K562 (cell line): Measurements from ENCODE around the gene ERC2. TPM values are rescaled to one million over a fixed set of nuclear protein-coding genes. Genes with fewer than 3 reads are reported as not detected.

Experiments used
- ATAC-seq: fragments of 200-7000 bp; cut with Tn5 transposase; 3 replicates; pipeline ENCODE4 v1.9.1; 2020; ENCODE audit warnings: moderate library complexity
- BruUV-seq: library from RNA; stranded (reverse); fragments of 400-500 nt; replicated peaks from 2 replicates; lab custom pipeline; 2021; lab: Mats Ljungman, UMichigan
- CTCF ChIA-PET: fragments of 300-600 bp; formaldehyde crosslinking; extraction: SDS; loops from one replicate; lab custom pipeline; 2021; ENCODE audit warnings: low intra/inter-chr PET ratio; lab: Yijun Ruan, JAX
- POLR2A ChIA-PET: fragments of 300-600, 350-650 bp; sonication (Branson Sonifier 250); formaldehyde crosslinking; extraction: SDS; loops from one replicate; lab custom pipeline; 2021; ENCODE audit warnings: antibody characterized with exemption, inconsistent platforms; lab: Yijun Ruan, JAX
- DNase-seq, 4 experiments: peaks; one replicate each; pipeline versions ENCODE4 v3.0.0 to v3.0.0-alpha.2; 2011 to 2018; ENCODE audit warnings: low spot score in 3 of 4, mixed read lengths in 3 of 4; ENCODE audit errors: extremely low read depth in 1 of 4
- FAIRE-seq: peaks from 2 replicates; lab custom pipeline; 2011; peaks lifted over from hg19 to GRCh38; lab: Jason Lieb, UNC
- H2AFZ ChIP-seq: 2 replicates; pipeline ENCODE4 v1.6.0; 2011; ENCODE audit warnings: low read depth, low read length, control low read depth, inconsistent platforms
- H3K27ac ChIP-seq: fragments of 200-600 bp; 3 replicates; pipeline ENCODE4 v1.8.0; 2011; ENCODE audit warnings: low read depth, mild to moderate bottlenecking, control low read depth, inconsistent platforms, low read length, moderate library complexity, mixed read lengths; ENCODE audit errors: extremely low read depth
- H3K27me3 ChIP-seq, 2 experiments: fragments of 300-600 bp in 1 of 2; 2 replicates in 1 of 2; 3 replicates in 1 of 2; pipeline versions ENCODE4 v1.6.0 to v1.8.0; 2011; ENCODE audit warnings: inconsistent platforms in 2 of 2, low read length in 2 of 2, mild to moderate bottlenecking in 1 of 2, mixed read lengths in 1 of 2, moderate library complexity in 1 of 2; ENCODE audit not compliant: control insufficient read depth in 2 of 2, insufficient read depth in 2 of 2
- H3K36me3 ChIP-seq: fragments of 300-600 bp; 3 replicates; pipeline ENCODE4 v1.8.0; 2011; ENCODE audit warnings: mild to moderate bottlenecking, low read length, inconsistent platforms; ENCODE audit not compliant: control insufficient read depth, insufficient read depth
- H3K4me1 ChIP-seq, 2 experiments: fragments of 200-600 bp in 1 of 2; replicated peaks in 1 of 2; 2 replicates in 1 of 2; 3 replicates in 1 of 2; pipeline versions ENCODE4 v1.5.1 to v1.8.0; 2011; ENCODE audit warnings: inconsistent platforms in 2 of 2, low read length in 2 of 2, mild to moderate bottlenecking in 1 of 2, mixed read lengths in 1 of 2, moderate library complexity in 1 of 2; ENCODE audit not compliant: control insufficient read depth in 2 of 2, insufficient read depth in 2 of 2
- H3K4me2 ChIP-seq: 2 replicates; pipeline ENCODE4 v1.6.1; 2011; ENCODE audit warnings: low read length, control low read depth, inconsistent platforms, mixed read lengths; ENCODE audit not compliant: insufficient read depth
- H3K4me3 ChIP-seq: fragments of 200-600 bp; sonication (generic), shearing (Covaris generic); 2 replicates; pipeline ENCODE4 v1.5.1; 2016; ENCODE audit warnings: control low read depth, inconsistent platforms
- H3K79me2 ChIP-seq: fragments of 200-600 bp; 3 replicates; pipeline ENCODE4 v1.8.0; 2011; ENCODE audit warnings: low read length, inconsistent platforms; ENCODE audit not compliant: control insufficient read depth, insufficient read depth
- H3K9ac ChIP-seq, 2 experiments: 2 replicates each; pipeline versions ENCODE4 v1.6.0 to v1.6.1; 2011; ENCODE audit warnings: low read depth in 2 of 2, low read length in 2 of 2, control low read depth in 1 of 2, inconsistent platforms in 1 of 2, mild to moderate bottlenecking in 1 of 2, mixed read lengths in 1 of 2; ENCODE audit not compliant: insufficient read depth in 1 of 2
- H3K9me1 ChIP-seq: one replicate; pipeline ENCODE4 v1.6.0; 2011; ENCODE audit warnings: inconsistent platforms, mild to moderate bottlenecking, low read length, moderate library complexity; ENCODE audit not compliant: control insufficient read depth, insufficient read depth
- H3K9me3 ChIP-seq: replicated peaks from 2 replicates; pipeline ENCODE4 v1.5.1; 2011; ENCODE audit warnings: low read depth, low read length, inconsistent platforms; ENCODE audit not compliant: control insufficient read depth, insufficient read depth
- H4K20me1 ChIP-seq: replicated peaks from 2 replicates; pipeline ENCODE4 v1.6.1; 2011; ENCODE audit warnings: low read length, inconsistent platforms, mixed read lengths; ENCODE audit not compliant: control insufficient read depth, insufficient read depth
- HNRNPH1 ChIP-seq: fragments of 200-400 bp; formaldehyde crosslinking; optimal IDR thresholded peaks from 2 replicates; pipeline ENCODE3; 2017; ENCODE audit warnings: low read depth, mild to moderate bottlenecking, low read length, moderate library complexity
- MTA1 ChIP-seq: fragments of 450-650 bp; IDR thresholded peaks from 2 replicates; pipeline ENCODE4 v1.6.1; 2017; ENCODE audit warnings: borderline replicate concordance
- ZNF586 ChIP-seq: fragments of 450-650 bp; formaldehyde crosslinking; conservative IDR thresholded peaks from 2 replicates; pipeline ENCODE4 v1.4.0; 2020; ENCODE audit warnings: mild to moderate bottlenecking, moderate library complexity
- WGBS: fragments of 100-300 bp; shearing (Covaris generic); methylation state at CpG from one replicate; pipeline ENCODE4 v1.1.6; 2016; ENCODE audit warnings: low coverage, mixed read lengths; ENCODE audit not compliant: insufficient coverage; ENCODE audit errors: missing lambda C conversion rate; 5-methylcytosine and 5-hydroxymethylcytosine counted together
- in situ Hi-C: fragments of 300-500 bp; cut with MboI; formaldehyde crosslinking; loops from 4 replicates; pipeline ENCODE4 v1.15.0; 2018; ENCODE audit warnings: inconsistent platforms, mixed read lengths
- intact Hi-C: fragments of 100-400 bp; cut with micrococcal nuclease; formaldehyde crosslinking; loops from 2 replicates; pipeline ENCODE4 v1.14.2; 2022
- polyA plus RNA-seq, 8 experiments: library from polyadenylated mRNA; depleted of rRNA in 4 of 8; stranded (reverse) in 5 of 8; unstranded in 3 of 8; fragments of >200 nt; fragmentation: Nextera tagmentation in 2 of 8; fragmentation: Illumina TruSeq in 1 of 8; extraction: Ambion mirVana in 2 of 8; extraction: Trizol in 1 of 8; gene quantifications; 2 replicates each; pipeline versions ENCODE4 v1.2.1 to v1.2.3, GENCODE V29; 2011 to 2014; ENCODE audit warnings: inconsistent platforms in 1 of 8, missing spikeins in 1 of 8
- total RNA-seq, 7 experiments: library from RNA; depleted of rRNA in 6 of 7; stranded (reverse); fragments of >200 nt in 6 of 7; fragmentation: Illumina TruSeq in 2 of 7; extraction: Trizol in 2 of 7; gene quantifications; 2 replicates each; pipeline versions ENCODE4 v1.2.1 to v1.2.3, GENCODE V29; 2011 to 2021; ENCODE audit warnings: low replicate concordance in 1 of 7
- TF ChIP-seq, protein P1 (sequence below): sonication (generic); formaldehyde crosslinking; IDR thresholded peaks from 2 replicates; pipeline ENCODE4 v1.9.0; 2022; ENCODE audit warnings: mild to moderate bottlenecking, missing genetic modification reagents
- TF ChIP-seq, protein P2 (sequence below): fragments of 250-450 bp; sonication (Bioruptor Pico); IDR thresholded peaks from 2 replicates; pipeline ENCODE4 v1.8.0; 2021; ENCODE audit warnings: borderline replicate concordance, mild to moderate bottlenecking, moderate library complexity; ENCODE audit not compliant: poor library complexity, severe bottlenecking
- TF ChIP-seq, protein P3 (sequence below): fragments of 450-650 bp; conservative IDR thresholded peaks from 2 replicates; pipeline ENCODE4 v1.6.1; 2016; ENCODE audit warnings: missing genetic modification characterization, low read depth, mild to moderate bottlenecking, missing compliant biosample characterization, moderate library complexity

ERC2 gene
- total and polyA plus RNA-seq, 9 of the 15 experiments (the other 6 are each of a cell fraction or from before 2014, with no cell fraction given) = 0.04 to 0.18 (median 0.07) TPM; not detected in 2

DNA sequence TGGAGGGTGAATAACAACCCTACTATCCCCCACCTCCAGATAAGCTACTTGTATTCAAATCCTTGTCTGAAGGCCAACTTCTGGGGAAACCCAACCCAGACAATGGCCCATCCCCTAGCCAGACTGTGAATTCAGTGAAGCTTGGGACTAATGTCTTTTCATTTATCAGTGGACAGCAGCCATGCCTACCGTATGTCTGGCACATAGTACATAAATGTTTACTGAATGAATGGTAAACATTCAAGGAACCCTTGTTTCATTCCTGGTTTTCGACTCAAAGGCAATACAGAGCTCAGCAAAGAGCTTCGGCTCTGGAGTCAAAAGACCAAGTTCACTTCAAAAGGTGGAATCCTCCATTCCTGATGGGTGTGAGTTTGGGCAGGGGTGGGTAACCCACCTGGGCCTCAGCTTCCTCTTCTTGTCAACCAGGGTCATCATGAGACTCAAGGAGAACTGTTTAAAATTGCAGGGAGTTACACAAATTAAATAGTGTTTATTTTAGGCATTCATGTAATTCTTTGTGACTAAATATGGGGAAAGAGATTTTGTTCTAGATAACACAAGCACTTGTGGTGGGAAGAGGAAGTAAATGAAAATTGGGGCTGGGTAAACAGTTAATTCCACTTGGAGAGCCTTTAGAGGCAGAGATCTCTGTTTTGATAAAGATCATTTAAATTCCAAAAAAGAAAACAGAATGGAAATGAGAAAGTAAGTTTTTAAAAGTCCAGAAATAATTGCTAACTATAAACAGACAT, 677.5 kb downstream of the ERC2 start:
- ChIA-PET CTCF (no interaction called here), POLR2A (interaction anchor here (0.6 to 0.8 kb wide), 2 partner anchors 17 to 1826 kb away, joined by 3 read pairs; no protein-coding TSS in a partner anchor)
- TF ChIP-seq, protein P1, sequence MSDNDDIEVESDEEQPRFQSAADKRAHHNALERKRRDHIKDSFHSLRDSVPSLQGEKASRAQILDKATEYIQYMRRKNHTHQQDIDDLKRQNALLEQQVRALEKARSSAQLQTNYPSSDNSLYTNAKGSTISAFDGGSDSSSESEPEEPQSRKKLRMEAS (CRISPR knock-in tag) = no peak
- TF ChIP-seq, protein P2, sequence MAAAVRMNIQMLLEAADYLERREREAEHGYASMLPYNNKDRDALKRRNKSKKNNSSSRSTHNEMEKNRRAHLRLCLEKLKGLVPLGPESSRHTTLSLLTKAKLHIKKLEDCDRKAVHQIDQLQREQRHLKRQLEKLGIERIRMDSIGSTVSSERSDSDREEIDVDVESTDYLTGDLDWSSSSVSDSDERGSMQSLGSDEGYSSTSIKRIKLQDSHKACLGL (CRISPR knock-in tag) = no peak
- TF ChIP-seq MTA1 (no peak), ZNF586 (CRISPR knock-in tag) (no peak), HNRNPH1 (no peak)
- TF ChIP-seq, protein P3, sequence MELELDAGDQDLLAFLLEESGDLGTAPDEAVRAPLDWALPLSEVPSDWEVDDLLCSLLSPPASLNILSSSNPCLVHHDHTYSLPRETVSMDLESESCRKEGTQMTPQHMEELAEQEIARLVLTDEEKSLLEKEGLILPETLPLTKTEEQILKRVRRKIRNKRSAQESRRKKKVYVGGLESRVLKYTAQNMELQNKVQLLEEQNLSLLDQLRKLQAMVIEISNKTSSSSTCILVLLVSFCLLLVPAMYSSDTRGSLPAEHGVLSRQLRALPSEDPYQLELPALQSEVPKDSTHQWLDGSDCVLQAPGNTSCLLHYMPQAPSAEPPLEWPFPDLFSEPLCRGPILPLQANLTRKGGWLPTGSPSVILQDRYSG (tag) = no peak
- Histone ChIP-seq H3K9ac (no peak overlapping the region), H3K79me2 (no peaks in the 10 kb centered on the region), H3K27ac (no peak overlapping the region), H3K9me1 (no peaks in the 10 kb centered on the region), H3K4me3 (no peak overlapping the region), H2AFZ (no peak overlapping the region), H3K36me3 (no peaks in the 10 kb centered on the region), H3K9me3 (no peaks in the 10 kb centered on the region), H3K4me2 (no peak overlapping the region), H4K20me1 (no peaks in the 10 kb centered on the region), H3K27me3 (no peaks in the 10 kb centered on the region), H3K4me1 (no peaks in the 10 kb centered on the region)
- no TSS peak for BruUV-seq
- in situ Hi-C loops = no loop called here
- DNase-seq (no peak), FAIRE-seq (no peak), ATAC-seq (no peak)
- WGBS = 0% methylated on average over 3 of the region's 3 CpGs
- intact Hi-C loops = no loop called here
